ENCODE results near the gene LTB.

Gene LTB

GRCh38 chr6:31534011-31534410, 48.2 kb downstream of the LTB start:
- no peak for DNase-seq (ENCODE audit: low read depth)
- TF ChIP-seq, protein P1, sequence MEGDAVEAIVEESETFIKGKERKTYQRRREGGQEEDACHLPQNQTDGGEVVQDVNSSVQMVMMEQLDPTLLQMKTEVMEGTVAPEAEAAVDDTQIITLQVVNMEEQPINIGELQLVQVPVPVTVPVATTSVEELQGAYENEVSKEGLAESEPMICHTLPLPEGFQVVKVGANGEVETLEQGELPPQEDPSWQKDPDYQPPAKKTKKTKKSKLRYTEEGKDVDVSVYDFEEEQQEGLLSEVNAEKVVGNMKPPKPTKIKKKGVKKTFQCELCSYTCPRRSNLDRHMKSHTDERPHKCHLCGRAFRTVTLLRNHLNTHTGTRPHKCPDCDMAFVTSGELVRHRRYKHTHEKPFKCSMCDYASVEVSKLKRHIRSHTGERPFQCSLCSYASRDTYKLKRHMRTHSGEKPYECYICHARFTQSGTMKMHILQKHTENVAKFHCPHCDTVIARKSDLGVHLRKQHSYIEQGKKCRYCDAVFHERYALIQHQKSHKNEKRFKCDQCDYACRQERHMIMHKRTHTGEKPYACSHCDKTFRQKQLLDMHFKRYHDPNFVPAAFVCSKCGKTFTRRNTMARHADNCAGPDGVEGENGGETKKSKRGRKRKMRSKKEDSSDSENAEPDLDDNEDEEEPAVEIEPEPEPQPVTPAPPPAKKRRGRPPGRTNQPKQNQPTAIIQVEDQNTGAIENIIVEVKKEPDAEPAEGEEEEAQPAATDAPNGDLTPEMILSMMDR (IDR thresholded peaks at IDR 0.05; ENCODE audit: low read length, missing control alignments): no peak
- H3K4me3 ChIP-seq (replicated peaks; ENCODE audit: low read depth, low read length): no peak overlapping the region

GRCh38 chr6:31533455-31533841, 48.8 kb downstream of the LTB start:
- TF ChIP-seq, protein P1 (IDR thresholded peaks at IDR 0.05; ENCODE audit: low read length, missing control alignments): no peak
- no peak overlapping the region for H3K4me3 ChIP-seq (replicated peaks; ENCODE audit: low read depth, low read length)
- no peak for DNase-seq (ENCODE audit: low read depth)

GRCh38 chr6:31532644-31533454, 49.4 kb downstream of the LTB start:
- DNase-seq (ENCODE audit: low read depth): no peak
- no peak overlapping the region for H3K4me3 ChIP-seq (replicated peaks; ENCODE audit: low read depth, low read length)
- TF ChIP-seq, protein P1 (IDR thresholded peaks at IDR 0.05; ENCODE audit: low read length, missing control alignments): no peak

DNA sequence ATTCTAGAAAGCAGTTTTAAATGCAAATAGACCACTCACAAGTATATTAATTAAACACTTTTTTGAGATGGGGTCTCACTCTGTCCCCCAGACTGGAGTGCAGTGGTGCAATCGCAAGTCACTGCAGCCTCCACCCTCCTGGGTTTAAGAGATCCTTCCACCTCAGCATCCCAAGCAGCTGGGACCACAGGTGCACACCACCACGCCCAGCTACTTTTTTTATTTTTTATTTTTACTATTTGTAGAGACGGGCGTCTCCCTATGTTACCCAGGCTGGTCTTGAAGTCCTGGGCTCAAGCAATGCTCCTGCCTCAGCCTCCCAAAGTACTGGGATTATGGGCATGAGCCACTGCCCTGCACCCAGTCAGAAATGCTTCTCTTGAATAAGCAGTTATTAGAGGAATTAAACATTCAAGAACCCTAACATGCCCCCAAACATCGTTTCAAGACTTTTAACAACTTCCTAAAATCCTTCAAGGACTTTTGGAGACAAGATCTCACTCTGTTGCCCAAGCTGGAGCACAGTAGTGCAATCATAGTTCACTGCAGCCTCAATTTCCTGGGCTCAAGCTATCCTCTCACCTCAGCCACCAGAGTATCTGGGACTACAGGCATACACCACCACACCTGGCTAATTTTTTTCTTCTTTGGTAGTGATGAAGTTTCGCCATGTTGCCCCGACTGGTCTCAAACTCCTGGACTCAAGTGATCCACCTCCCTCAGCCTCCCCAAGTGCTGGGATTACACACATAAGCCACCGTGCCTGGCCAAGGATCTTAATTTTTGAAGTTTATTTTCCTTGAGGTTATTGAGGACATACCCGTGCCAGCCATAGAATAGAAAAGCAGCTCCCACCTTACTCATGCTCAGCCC, 50.2 kb downstream of the LTB start:
- no peak overlapping the region for H3K4me3 ChIP-seq (replicated peaks; ENCODE audit: low read depth, low read length)
- TF ChIP-seq, protein P1 (IDR thresholded peaks at IDR 0.05; ENCODE audit: low read length, missing control alignments): no peak
- DNase-seq (ENCODE audit: low read depth): no peak

- TF ChIP-seq, protein P1 (IDR thresholded peaks at IDR 0.05; ENCODE audit: low read length, missing control alignments): no peak
- no peak for DNase-seq (ENCODE audit: low read depth)
- no peak overlapping the region for H3K4me3 ChIP-seq (replicated peaks; ENCODE audit: low read depth, low read length)
These were observed 51.1 kb downstream of the LTB start for GRCh38 chr6:31531162-31531561.

GRCh38 chr6:31530659-31531058, 51.6 kb downstream of the LTB start:
- TF ChIP-seq, protein P1 (IDR thresholded peaks at IDR 0.05; ENCODE audit: low read length, missing control alignments): no peak
- DNase-seq (ENCODE audit: low read depth): no peak

More at GRCh38 chr6:31530659-31531058, 51.6 kb downstream of the LTB start:
- H3K4me3 ChIP-seq (replicated peaks; ENCODE audit: low read depth, low read length): no peak overlapping the region

Data from fibroblast of pulmonary artery (primary cell).